GM19395 (cell line): ENCODE results near the gene OBSCN.

ENCODE experiments used
- ATAC-seq: cut with Tn5 transposase; IDR thresholded peaks from one replicate; pipeline ENCODE4 v1.9.1; 2021; ENCODE audit warnings: mild to moderate bottlenecking, moderate library complexity; ENCODE audit not compliant: unreplicated experiment

Gene OBSCN

GRCh38 chr1:228408869-228409805 is 201.3 kb downstream of the OBSCN start:
- no peak for ATAC-seq

GRCh38 chr1:228410015-228410414 is 202.2 kb downstream of the OBSCN start:
- no peak for ATAC-seq

GRCh38 chr1:228410671-228411070 is 202.8 kb downstream of the OBSCN start:
- ATAC-seq = no peak

DNA sequence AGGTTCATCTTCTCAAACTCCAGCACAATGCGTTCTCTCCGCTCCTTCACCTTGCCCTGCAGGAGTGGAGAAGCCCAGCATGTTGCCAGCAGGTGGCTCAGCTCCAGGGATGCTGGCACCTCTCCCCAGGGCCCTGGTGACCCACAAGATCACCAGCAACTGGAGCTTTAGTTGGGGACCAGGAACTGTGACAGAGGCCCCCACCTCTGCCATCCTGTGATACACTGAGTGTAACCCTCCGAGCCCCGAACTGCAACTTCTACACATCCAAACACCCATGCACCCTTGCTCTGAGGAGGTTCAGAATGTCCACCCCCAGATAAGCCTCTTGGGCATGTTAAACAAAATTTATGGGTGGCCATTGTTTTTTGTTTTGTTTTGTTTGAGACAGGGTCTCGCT is 203.3 kb downstream of the OBSCN start:
- ATAC-seq = no peak

DNA sequence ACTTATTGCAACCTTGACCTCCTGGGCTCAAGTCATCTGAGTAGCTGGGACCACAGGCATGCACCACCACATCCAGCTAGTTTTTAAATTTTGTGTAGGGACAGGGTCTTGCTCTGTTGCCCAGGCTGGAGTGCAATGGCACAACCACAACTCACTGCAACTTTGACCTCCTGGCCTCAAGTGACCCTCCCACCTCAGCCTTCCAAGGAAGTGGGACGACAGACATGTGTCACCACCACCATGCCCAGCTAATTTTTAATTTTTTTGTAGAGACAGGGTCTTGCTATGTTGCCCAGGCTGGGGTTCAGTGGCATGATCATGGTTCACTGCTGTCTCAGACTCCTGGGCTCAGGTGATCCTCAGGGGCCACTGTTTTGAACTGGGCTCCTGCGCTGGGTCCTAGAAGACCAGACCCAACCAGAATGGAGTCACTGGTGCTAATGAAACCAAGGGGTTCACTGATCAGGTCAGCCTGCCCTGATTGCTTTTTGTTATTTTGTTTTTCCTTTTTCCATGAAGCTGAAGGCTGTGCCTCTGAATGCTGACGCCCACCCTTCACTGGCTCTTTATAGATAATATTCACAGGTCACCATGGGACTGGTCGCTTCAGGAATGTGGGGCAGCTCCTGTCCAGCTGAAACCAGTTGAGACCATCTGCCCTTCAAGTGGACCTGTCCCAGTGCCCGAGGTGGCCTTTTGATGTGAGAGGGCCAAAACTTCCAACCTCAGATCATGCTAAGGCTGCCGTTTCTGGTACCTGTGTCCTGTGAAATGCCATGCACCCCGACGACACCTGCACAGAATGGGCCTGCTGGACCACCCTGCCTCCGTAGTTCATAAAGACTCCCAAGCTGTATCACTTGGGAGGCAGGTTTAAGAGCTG is 203.9 kb downstream of the OBSCN start:
- no peak for ATAC-seq

GRCh38 chr1:228413241-228414010 is 205.6 kb downstream of the OBSCN start:
- no peak for ATAC-seq

GRCh38 chr1:228414511-228415211 is 206.8 kb downstream of the OBSCN start:
- ATAC-seq = no peak

GRCh38 chr1:228415221-228415620 is 207.4 kb downstream of the OBSCN start:
- ATAC-seq = no peak

GRCh38 chr1:228415853-228416216 is 208.0 kb downstream of the OBSCN start:
- peak; percentile 11 for ATAC-seq

DNA sequence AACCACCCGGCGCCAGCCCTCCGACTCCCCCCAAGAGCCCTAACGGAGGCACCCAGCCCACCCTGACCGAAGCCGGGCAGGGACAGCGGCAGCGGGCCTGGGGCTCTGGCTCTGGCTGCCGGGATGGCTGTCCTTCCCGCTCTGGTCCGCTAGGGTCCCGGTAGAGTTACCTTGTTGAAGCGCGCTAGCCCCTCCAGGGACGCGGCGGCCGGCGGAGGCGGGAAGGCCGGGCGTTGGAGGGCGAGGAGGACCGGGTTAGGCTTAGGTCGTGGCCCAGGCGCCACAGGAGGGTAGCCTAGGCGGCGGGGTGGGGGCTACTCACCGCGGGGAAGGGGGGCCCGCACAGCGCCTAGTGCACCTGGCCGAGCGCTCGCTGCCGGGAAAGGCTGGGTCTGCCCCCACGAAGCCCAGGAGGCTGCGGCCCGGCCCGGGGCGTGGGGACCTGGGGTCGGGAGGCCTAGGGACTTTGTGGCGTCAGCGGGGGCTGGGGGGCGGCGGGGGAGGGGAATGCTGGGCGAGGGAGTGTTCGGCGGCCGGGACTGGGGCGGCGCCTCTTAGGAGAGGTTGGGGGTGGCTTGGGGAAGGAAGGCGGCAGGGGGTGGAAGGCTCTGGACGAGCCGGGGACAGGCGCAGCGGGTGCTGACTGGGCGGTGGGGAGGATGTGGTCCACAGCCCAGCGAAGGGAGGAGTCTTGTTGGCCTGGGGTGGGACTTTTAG is 208.5 kb downstream of the OBSCN start, which contains the start of gene TRIM17:
Gene TRIM17 (minus strand): TSS at position 645 of the 717 bp plus-strand sequence. CDS start 1,789 bp downstream, outside the sequence.
- ATAC-seq = peak; percentile 52

DNA sequence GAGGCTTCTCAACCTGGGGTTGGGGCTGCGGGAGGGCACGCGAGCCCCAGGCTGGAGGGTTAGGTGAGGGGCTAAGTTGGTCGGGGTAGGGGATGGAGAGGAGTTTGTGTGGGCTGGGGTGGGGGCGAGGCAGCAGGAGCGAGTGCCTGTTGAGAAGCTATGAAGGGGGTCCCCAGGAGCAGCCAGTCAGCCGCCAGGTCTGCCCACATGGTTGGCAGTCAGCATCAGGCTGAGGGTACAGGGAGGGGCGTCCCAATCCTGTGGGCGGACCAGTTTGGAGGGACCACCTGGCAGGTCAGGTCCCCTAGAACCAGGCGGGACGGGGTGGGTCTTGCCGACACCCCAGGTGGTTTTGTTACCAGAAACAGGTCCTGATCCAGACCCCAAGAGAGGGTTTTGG is 209.2 kb downstream of the OBSCN start:
- no peak for ATAC-seq

- ATAC-seq = no peak
Observed at GRCh38 chr1:228417483-228418203, 209.8 kb downstream of the OBSCN start.

DNA sequence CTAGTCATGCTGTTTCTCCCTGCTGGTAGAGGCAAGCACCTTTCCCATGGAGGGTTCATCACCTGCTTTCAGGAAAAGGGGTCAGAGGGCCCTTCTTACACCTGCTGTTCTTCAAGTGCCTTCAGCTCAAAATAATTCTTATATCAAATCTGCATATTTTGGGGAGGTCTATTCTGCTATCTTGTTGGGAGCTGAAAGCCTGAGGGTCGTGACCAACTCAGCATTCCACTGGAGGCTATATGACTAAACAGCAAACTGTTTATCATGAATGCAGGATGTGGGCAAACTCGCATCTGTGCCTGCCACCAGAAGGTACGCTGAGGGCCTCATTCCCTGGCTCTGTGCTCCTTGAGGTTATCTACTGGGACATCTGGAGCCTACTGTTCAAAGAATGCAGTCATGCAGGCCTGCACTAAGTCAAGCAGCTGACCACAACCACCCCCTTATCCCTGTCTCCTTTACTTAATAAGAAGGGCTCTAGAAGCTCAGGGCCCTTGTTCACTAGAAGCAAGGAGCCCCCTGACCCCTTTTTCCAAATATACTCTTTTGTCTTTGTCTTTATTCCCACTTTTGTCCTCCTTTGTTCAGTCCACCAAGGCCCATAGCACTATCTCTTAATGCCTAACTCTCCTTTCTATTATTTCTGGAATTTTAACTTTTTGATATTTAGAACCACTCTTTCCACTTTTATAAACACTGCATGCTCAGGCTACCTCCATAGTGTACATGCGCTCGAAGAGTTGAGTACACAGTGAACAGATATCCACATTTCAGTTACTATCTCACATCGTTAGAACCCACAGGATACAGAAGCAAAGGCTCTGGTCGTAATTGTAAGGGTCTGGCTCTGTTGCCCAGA is 213.4 kb downstream of the OBSCN start:
- ATAC-seq = no peak

- ATAC-seq = no peak
Observed at GRCh38 chr1:228423404-228424053, 215.7 kb downstream of the OBSCN start.

- ATAC-seq = no peak
Observed at GRCh38 chr1:228424685-228425660, 217.1 kb downstream of the OBSCN start.

DNA sequence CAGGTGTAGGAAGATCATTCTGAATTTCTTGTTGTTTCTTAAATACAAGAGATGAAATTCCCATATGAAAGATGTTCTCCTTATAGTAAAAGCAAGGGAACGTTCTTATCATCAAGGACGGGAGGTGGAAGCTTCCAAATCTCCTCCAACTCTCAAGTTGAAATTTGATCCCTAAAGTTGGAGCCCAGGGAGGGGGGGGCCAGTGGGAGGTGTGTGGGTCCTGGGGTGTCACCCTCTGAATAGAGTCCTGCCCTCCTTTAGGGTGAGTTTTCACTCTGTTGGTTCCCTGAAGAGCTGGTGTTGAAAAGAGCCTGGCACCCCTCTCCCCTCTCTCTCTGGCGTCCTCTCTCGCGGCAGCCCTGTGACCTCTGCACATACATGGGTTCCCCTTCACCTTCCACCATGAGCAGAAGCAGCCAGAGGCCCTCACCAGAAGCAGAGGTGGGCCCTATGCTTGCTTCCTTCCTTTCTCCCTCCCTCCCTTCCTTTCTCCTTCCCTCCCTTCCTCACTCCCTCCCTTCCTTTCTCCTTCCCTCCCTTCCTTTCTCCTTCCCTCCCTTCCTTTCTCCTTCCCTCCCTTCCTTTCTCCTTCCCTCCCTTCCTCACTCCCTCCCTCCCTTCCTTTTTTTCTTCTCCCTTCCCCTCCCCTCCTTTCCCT is 218.8 kb downstream of the OBSCN start:
- no peak for ATAC-seq
